Hepatic stellate cell (primary cell): ENCODE measurements around the gene PNPLA6.
A peak's percentile ranks its signal among the peaks of the same experiment; 100 is the strongest.

ENCODE experiments used
- DNase-seq: peaks from one replicate; pipeline ENCODE4 v3.0.0; 2011; ENCODE audit warnings: low spot score

The PNPLA6 gene

DNA sequence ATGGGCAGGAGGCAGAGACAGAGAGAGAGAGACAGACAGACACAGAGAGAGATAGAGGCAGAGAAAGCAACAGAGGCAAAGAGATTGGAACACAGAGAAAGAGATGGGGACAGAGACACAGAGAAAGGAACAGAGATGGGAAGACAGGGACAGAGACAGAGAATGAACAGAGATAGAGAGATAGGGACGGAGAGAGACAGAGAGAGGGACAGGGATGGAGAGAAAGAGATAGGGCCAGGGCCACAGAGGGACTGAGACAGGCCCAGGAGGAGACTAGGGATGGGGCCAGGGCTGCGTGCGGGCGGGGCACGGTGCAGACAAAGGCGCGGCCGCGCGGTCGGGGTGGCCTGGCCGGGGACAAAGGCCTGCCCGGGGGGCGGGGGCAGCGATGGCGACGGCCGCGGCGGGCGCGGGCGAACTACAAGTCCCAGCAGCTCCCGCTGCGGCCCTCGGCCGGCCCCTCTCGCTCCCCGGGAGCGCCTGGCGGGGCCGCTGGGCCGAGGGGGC is 19.8 kb upstream of the PNPLA6 start, which contains the start of gene ZNF358:
Gene ZNF358 (plus strand): TSS at position 459 of the 507 bp plus-strand sequence. CDS start 3,140 bp downstream, outside the sequence.
- DNase-seq, result peak; percentile 91

DNA sequence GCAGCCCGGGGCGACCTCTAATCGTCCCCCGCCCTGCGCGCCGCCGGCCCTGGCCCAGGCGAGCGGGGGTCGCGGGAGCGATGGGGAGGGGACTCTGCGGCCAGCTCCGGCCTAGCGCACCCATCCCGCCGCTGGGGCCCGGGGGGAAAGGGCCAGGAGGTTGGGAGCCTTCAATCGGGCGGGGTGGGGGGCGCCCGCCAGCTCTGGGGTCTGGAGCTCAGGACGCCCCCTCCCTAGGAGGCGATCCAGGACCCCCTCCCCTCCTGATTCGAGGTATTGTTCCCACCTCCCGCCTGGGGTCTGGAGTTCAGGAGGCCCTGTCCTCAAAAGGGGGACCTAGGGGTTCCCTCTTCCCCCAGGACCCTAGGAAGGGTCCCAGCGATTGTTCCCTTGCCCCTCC is 19.2 kb upstream of the PNPLA6 start:
- DNase-seq, result no peak

DNA sequence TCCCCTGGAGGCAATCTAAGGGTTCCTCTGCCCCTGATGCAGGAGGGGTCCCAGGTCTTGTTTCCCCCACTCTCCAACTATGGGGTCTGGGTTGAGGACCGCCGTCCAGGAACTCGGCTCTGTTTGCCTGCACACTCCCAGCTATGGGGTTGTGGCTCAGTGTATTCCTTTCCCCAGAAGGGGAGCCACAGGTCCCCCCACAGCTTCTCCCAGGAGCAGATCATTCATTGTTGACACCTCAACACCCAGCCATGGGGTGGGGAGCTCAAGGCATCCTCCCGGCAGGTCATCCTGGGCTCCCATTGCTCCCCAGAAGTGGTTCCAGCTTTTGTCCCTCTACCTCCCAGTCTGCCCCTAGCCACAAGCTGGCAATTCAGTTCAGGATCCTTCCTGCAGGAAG is 18.6 kb upstream of the PNPLA6 start:
- DNase-seq, result no peak

DNA sequence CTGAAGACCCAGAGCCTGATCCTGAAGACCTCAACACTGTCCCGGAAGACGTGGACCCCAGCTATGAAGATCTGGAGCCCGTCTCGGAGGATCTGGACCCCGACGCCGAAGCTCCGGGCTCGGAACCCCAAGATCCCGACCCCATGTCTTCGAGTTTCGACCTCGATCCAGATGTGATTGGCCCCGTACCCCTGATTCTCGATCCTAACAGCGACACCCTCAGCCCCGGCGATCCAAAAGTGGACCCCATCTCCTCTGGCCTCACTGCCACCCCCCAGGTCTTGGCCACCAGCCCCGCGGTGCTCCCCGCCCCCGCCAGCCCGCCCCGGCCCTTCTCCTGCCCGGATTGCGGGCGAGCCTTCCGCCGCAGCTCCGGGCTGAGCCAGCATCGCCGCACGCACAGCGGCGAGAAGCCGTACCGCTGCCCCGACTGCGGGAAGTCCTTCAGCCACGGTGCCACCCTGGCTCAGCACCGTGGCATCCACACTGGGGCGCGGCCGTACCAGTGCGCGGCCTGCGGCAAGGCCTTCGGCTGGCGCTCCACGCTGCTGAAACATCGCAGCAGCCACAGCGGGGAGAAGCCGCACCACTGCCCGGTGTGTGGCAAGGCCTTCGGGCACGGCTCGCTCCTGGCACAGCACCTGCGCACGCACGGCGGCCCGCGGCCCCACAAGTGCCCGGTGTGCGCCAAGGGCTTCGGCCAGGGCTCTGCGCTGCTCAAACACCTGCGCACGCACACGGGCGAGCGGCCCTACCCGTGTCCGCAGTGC is 16.0 kb upstream of the PNPLA6 start:
- DNase-seq, result no peak

DNA sequence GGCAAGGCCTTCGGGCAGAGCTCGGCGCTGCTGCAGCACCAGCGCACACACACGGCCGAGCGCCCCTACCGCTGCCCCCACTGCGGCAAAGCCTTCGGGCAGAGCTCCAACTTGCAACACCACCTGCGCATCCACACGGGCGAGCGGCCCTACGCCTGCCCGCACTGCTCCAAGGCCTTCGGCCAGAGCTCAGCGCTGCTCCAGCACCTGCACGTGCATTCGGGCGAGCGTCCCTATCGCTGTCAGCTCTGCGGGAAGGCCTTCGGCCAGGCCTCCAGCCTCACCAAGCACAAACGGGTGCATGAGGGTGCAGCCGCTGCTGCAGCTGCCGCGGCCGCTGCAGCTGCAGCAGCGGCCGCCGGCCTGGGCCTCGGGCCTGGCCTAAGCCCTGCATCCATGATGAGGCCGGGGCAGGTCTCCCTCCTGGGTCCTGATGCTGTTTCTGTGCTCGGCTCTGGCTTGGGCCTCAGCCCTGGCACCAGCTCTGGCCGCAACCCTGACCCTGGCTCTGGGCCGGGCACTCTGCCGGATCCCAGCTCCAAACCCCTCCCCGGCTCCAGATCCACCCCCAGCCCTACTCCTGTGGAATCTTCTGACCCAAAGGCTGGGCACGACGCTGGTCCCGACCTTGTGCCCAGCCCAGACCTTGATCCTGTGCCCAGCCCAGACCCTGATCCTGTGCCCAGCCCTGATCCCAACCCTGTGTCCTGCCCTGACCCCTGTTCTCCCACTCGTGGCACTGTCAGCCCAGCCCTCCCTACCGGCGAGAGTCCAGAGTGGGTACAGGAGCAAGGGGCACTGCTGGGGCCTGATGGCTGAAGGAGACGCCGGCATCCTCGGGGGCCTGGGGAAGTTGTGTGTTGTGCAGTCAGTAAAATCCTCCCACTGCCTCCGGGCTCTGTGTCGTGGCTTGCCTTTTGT is 15.1 kb upstream of the PNPLA6 start:
- DNase-seq, result no peak

DNA sequence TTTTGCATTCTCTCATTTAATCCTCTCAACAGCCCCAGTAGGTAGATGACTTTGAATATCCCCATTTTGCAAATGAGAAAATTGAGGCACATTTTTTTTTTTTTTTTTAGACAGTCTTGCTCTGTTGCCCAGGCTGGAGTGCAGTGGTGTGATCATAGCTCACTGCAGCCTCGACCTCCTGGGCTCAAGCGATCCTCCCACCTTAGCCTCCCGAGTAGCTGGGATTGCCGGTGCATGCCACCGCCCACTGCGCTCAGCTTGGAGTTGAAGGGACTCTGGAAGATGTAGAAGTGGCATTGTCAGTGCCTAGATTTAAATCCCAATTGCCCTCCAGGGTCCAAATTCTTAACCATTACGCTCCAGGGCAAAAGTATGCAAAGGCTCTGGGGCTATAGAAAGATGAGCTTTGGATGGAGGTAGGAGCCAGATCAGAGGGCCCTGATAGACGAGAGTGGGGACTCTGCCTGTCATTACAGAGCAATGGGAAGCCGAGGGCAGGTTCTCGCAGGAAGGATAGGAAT is 13.9 kb upstream of the PNPLA6 start:
- DNase-seq, result no peak

DNA sequence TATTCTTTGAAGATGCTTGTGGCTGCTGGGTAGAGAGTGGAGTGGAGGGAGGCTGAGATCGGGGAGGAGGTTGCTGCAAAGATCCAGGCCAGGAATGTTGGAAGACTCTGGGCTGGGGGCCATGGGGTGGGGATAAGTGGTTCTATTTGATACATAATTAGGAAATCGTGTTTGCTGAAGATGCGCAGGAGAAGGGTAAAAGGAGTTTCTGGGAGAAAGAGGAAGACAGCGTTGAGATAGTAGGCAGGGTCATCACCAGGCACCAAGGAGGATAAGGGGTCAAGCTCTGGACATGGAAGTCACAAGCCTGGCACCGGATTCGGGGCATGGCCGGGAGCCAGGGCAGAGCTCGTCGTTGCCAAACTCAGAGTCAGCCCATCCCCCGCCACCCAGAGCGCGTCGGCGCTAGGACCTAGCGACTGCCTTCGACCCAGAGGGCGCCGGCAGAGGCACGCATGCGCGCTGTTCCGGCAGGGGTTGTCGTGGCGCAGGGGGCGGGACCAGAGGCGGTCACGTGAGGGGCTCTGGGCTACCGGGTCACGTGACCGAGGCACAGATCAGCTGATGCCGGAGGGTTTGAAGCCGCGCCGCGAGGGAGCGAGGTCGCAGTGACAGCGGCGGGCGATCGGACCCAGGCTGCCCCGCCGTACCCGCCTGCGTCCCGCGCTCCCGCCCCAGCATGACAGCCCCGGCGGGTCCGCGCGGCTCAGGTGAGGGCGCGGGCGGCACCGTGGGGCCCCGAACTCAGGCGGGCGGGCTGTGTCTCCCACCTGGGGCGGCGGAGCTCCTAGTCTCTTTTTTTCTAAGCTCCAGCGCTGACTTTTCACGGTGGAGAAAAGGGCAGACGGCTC is 13.2 kb upstream of the PNPLA6 start, which contains the start of gene MCOLN1:
Gene MCOLN1 (plus strand): TSS at position 553 of the 851 bp plus-strand sequence. CDS start 127 bp downstream, at position 680.
- peak; percentile 100 for DNase-seq

DNA sequence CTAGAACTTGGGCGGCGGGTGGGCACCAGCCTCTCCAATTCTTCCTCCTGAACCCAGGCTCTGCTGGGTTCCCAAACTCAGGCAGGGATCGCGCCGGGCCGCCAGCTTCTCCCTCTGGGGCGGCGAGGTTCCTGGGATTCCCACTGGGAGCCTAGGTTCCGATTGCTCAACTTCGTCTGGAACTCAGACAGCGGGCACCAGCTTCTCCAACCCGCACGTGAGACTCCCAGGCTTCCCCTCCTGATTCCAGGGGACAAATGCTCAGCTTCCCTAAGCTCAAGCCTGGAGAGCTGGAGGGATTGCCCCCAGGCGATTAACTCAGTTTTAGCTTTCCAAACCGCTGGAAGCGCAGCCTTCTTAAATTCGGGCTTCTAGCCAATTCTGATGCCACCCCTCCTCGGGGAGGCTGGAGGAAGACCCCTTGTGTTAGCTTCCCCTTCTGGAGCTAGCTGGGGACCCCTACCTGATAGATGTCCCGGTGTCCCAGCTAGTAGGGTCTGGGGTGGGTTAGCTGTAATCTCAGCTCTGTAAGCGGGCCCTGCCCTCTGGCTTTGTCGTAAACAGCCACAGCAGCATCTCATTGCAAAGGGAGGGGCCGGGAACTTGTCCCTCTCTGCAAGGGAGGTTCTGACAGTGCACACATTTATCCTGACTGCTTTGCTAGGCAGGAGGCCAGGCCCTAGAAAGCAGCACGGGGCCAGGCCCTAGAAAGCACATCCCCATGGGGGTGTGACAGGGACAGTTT is 12.4 kb upstream of the PNPLA6 start:
- DNase-seq, result peak; percentile 55

DNA sequence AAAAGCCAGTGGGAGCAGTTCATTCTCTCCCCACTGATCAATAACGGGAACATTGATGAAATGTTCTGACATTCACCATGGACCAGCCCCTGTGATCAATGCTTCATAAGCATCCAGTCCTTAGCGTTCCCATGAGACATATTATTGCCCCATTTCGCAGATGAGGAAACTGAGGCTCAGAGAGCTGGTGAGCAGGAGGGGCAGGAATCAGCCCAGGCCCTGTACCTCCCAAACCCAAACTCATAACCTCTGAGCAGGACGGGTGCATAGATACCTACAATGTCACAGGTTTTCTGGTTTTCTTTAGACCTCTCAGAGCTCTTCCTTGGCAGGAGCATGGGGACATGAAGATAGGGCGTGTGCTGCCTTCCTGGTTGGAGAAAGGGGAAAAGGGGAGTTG is 11.0 kb upstream of the PNPLA6 start:
- DNase-seq, result no peak

DNA sequence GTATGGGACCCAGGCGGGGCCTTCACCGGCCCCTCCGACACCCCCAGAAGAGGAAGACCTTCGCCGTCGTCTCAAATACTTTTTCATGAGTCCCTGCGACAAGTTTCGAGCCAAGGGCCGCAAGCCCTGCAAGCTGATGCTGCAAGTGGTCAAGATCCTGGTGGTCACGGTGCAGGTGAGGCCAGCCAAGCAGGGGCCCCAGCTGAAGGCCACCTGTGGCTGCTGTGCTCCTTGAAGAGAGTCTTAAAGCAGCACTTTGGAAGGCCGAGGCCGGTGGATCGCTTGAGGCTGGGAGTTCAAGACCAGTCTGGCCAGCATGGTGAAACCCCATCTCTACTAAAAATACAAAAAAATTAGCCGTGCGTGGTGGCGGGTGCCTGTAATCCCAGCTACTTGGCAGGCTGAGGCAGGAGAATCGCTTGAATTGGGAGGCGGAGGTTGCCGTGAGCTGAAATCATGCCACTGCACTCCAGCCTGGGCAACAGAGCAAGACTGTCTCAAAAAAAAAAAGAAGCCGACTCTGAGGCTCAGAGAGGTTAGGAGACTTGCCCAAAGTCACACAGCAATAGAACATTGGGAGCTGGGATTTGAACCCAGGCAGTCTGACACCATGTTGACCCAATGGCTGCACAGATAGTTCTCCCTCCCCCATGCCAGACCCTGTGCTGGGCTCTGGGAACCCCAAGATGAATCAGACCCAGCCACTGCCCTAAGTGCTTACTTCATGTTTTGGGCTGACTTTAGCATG is 10.4 kb upstream of the PNPLA6 start:
- DNase-seq, result no peak

DNA sequence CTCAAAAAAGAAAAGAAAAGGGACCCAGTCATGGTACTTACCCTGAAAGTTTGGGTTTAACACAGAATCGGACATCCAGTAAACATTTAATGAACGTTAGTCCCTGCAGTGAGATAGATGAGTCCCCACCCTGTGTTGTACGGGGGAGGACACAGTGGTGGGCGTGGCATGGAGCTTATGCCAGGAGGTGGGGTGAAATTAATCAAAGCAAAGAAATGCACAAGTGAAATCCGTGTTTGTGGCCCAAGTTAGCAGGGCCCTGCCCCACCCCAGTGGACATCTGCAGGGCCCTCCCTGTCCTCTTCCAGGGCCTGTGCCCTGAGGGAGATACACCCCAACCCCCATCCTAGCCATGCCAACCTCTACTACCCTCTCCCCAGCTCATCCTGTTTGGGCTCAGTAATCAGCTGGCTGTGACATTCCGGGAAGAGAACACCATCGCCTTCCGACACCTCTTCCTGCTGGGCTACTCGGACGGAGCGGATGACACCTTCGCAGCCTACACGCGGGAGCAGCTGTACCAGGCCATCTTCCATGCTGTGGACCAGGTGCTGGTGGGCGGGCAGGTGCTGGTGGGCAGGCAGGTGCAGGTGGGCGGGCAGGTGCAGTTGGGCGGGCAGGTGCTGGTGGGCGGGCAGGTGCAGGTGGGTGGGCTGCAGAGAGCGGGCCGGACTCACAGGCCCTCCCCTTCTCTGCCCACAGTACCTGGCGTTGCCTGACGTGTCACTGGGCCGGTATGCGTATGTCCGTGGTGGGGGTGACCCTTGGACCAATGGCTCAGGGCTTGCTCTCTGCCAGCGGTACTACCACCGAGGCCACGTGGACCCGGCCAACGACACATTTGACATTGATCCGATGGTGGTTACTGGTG is 9.2 kb upstream of the PNPLA6 start:
- no peak for DNase-seq

DNA sequence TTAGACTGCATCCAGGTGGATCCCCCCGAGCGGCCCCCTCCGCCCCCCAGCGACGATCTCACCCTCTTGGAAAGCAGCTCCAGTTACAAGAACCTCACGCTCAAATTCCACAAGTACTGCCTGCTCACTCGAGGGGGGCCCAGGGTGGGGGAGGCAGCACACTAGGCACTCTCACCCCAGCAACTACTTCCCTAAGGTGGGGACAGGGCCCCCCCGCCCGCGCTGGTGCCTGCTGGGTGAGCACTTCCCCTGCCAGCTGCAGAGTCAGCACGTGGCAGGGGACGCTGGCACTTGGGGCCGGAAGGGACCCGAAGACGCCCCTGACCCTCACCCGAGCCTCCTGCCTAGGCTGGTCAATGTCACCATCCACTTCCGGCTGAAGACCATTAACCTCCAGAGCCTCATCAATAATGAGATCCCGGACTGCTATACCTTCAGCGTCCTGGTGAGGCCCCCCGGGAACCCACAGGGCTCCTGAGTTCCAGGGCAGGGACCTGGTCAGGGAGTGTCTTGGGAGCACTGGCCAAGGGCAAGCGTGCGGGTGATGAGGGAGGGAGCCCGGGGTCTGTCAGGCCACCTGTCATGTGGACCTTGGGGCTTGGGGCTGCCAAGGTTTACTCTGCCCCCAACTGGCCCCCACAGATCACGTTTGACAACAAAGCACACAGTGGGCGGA is 7.9 kb upstream of the PNPLA6 start:
- DNase-seq, result no peak

DNA sequence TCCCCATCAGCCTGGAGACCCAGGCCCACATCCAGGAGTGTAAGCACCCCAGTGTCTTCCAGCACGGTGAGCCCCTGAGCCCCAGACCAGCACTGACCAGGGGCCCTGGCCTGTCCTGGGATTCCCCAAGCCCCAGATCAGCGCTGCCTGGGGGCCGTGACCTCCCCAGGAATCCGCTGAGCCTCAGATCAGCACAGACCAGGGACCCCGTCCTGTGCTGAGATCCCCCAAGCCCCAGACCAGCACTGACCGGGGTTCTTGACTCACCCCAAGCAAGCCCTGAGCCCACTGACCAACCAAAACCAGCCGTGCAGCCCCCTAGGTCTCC is 7.4 kb upstream of the PNPLA6 start:
- no peak for DNase-seq

DNA sequence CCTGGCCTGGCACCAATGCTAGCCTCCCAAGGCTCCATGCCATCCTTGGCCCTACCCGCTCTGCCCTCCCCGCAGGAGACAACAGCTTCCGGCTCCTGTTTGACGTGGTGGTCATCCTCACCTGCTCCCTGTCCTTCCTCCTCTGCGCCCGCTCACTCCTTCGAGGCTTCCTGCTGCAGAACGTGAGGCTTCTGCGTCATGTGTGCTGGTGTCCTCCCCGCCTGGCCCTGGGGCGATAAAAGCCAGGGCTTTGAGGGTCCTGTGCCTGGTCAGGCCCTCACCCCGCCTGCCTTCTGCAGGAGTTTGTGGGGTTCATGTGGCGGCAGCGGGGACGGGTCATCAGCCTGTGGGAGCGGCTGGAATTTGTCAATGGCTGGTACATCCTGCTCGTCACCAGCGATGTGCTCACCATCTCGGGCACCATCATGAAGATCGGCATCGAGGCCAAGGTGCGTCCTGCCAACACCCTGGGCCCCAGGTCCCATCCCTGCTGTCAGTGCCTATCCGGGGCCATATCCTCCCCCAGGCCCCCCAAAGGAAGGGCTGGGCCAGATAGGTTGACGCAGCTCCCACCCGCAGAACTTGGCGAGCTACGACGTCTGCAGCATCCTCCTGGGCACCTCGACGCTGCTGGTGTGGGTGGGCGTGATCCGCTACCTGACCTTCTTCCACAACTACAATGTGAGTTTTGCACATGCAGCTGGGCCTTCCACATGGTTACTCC is 6.8 kb upstream of the PNPLA6 start:
- no peak for DNase-seq

DNA sequence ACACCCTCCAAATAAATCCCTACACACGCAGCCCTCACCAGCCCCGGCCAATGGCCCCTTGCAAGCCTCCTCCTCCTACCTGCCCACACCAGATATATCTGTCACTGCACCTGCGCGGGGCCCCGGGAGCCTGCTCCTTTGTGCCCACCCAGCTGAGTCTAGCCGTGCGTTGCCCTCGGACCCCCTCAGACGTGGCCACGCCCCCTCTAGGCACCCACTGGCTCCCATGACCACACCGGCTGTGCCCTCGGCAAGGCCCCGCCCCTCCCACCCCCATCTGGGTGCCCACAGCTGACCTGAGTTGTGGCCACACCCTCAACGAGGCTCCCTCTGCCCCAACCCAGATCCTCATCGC is 6.3 kb upstream of the PNPLA6 start:
- no peak for DNase-seq

DNA sequence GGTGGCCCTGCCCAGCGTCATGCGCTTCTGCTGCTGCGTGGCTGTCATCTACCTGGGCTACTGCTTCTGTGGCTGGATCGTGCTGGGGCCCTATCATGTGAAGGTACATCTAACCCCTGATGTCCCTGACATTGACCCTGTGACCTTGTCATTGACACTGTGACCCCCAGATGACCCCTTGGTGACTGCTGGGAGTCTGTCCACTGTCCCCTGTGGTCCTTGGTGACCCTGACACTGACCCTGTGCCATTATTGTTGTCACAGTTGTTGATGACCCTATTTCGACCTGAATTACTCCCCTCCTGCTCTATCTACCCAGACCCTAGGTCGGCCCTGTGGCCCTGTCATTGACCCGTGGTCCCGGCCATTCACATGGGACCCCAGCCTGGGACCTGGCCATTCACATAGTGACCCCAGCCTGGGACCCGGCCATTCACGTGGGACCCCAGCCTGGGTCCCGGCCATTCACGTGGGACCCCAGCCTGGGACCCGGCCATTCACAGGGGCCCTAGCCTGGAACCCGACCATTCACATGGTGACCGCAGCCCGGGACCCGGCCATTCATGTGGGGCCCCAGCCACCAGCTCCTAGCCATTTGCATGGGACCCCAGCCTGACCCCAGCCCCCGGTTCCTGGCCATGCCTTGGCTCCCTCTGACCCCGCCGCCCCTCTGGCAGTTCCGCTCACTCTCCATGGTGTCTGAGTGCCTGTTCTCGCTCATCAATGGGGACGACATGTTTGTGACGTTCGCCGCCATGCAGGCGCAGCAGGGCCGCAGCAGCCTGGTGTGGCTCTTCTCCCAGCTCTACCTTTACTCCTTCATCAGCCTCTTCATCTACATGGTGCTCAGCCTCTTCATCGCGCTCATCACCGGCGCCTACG is 5.7 kb upstream of the PNPLA6 start:
- DNase-seq, result no peak

DNA sequence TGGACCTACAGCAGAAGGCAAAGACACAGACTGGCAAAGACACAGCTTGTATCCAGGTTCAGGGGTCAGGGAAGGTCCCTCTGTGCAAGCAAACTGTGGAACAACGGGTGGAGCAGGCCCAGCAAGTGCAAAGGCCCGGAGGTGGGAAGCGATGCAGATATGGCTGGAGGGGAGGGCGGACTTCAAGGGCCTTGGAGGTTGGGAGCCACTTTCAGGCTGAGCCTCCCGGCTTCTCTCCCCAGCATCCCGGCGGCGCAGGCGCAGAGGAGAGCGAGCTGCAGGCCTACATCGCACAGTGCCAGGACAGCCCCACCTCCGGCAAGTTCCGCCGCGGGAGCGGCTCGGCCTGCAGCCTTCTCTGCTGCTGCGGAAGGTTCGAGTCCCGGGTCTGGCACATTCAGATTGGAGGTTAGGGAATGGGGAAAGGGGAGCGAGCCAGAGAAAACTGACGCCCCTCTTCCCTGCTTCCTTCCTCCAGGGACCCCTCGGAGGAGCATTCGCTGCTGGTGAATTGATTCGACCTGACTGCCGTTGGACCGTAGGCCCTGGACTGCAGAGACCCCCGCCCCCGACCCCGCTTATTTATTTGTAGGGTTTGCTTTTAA is 2.1 kb upstream of the PNPLA6 start:
- peak; percentile 78 for DNase-seq
